ENCODE measurements around the gene AFMID. TPM values are rescaled to one million over a fixed set of nuclear protein-coding genes. Genes with fewer than 3 reads are reported as not detected.

Gene AFMID
- total and polyA plus RNA-seq, 9 of the 15 experiments (the other 6 are each of a cell fraction or from before 2014, with no cell fraction given): 62.1 to 188 (median 74.4) TPM

GRCh38 chr17:78175643-78175981 lies 11.6 kb upstream of the AFMID start:
- intact Hi-C loops (cut with micrococcal nuclease): loop anchor here (5.0 kb wide), 1 partner anchor 33 kb away; no protein-coding TSS in a partner anchor
- TF ChIP-seq HES1 (IDR thresholded peaks at IDR 0.05; ENCODE audit: low read depth) (no peak), MGA (IDR thresholded peaks at IDR 0.05) (no peak), POLR2G (IDR thresholded peaks at IDR 0.05; ENCODE audit: low read depth, low read length) (peak; percentile 65), AFF1 (IDR thresholded peaks at IDR 0.05; ENCODE audit: low read depth in 1 of 2, partially characterized antibody in 2 of 2) (no peak)

More at GRCh38 chr17:78175643-78175981, 11.6 kb upstream of the AFMID start:
- peak overlapping the region in 1 of 2 experiments; percentile 79; a peak in 2 of 4 replicates for H3K9ac ChIP-seq (ENCODE audit: insufficient read depth in 1 of 2, low read depth in 2 of 2, low read length in 2 of 2)
- H3K4me3 ChIP-seq: no peak overlapping the region
- H3K36me3 ChIP-seq (ENCODE audit: control insufficient read depth, insufficient read depth, low read length): peaks cover 95% of the 10 kb centered on the region; the same call in 2 of the 3 replicates
- H3K27me3 ChIP-seq (ENCODE audit: control insufficient read depth in 2 of 2, insufficient read depth in 2 of 2, low read length in 2 of 2): no peaks in the 10 kb centered on the region
- CTCF ChIA-PET (ENCODE audit: low intra/inter-chr PET ratio): interaction anchor here (2.6 kb wide), 1 partner anchor 63 kb away, joined by 34 read pairs; no protein-coding TSS in a partner anchor
- H3K4me2 ChIP-seq (ENCODE audit: insufficient read depth, low read length): no peak overlapping the region
- H3K9me3 ChIP-seq (replicated peaks; ENCODE audit: control insufficient read depth, insufficient read depth, low read depth, low read length): no peaks in the 10 kb centered on the region
- 95% methylated on average over 8 of the region's 14 CpGs for WGBS (ENCODE audit: insufficient coverage, low coverage, missing lambda C conversion rate)
- no peaks in the 10 kb centered on the region for H3K9me1 ChIP-seq (ENCODE audit: control insufficient read depth, insufficient read depth, low read length)
- FAIRE-seq: no peak
- BruUV-seq (replicated peaks): no TSS peak
- POLR2A ChIA-PET: interaction anchor here (1.5 to 3.7 kb wide), 8 partner anchors 9 to 91 kb away, joined by 4 to 27 read pairs (median 7); partner anchors contain the start of genes AFMID, TK1 and TMC6
- peaks cover 7 to 53% of the 10 kb centered on the region in 2 experiments for H3K4me1 ChIP-seq (replicated peaks in 1 of 2; ENCODE audit: control insufficient read depth in 2 of 2, insufficient read depth in 2 of 2, low read length in 2 of 2)
- no peak for ATAC-seq
- no peak for DNase-seq (ENCODE audit: extremely low read depth in 1 of 4, low spot score in 3 of 4)
- in situ Hi-C loops (cut with MboI): no loop called here
- H4K20me1 ChIP-seq (replicated peaks; ENCODE audit: control insufficient read depth, insufficient read depth, low read length): peaks cover 8% of the 10 kb centered on the region; the same call in 1 of the 2 replicates
- H3K79me2 ChIP-seq (ENCODE audit: control insufficient read depth, insufficient read depth, low read length): peaks cover 13% of the 10 kb centered on the region
- H2AFZ ChIP-seq (ENCODE audit: low read depth, low read length): no peak overlapping the region
- no peak overlapping the region for H3K27ac ChIP-seq (ENCODE audit: extremely low read depth, low read depth, low read length)
